Measurements from ENCODE around the gene NR2C2. TPM values are rescaled to one million over a fixed set of nuclear protein-coding genes. Genes with fewer than 3 reads are reported as not detected.

Gene NR2C2
- total RNA-seq, 2 experiments from 2014 or later, result 35.9 to 62.1 TPM

DNA sequence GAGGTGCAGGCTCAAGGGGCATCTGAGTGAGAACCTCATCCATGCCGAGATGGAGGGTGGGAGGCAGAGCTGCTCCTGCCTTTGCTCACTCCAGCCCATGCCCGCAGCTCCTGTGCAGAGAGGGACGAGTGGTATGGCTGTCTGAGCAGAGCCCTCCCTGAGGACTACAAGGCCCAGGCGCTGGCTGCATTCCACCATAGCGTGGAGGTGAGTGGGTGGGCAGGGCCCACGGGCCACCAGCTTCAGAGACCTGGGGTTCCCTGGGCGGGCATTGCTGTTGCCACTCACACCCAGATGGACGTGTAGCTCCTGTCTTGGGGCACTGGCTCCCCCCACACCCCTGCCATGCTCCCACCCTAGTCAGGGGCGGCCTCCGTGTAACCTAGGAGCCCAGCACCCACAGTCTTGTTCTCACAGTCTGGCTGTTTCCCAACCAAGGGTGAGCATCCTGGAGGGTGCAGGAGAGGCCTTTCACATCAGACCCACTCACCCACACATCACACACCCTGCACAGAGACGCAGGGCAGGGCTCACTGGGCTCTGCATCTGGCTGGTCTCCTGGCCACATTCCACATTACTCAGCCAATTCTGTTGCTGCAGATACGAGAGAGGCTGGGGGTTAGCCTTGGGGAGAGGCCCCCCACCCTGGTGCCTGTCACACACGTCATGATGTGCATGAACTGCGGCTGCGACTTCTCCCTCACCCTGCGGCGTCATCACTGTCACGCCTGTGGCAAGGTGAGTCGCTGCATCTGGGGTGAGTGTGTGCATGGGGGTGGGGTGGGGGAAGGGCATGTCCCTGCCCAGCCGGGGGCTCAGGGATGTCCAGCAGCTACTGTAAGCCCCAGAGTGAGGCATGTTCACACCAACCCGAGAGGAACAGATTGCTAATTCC lies 25.3 kb upstream of the NR2C2 start:
- CTCF ChIA-PET (ENCODE audit: unreplicated experiment), result interaction anchor here (0.7 to 1.1 kb wide), 4 partner anchors 11 to 141 kb away, joined by 3 to 4 read pairs (median 4); no protein-coding TSS in a partner anchor
- BruUV-seq (replicated peaks), result no TSS peak

DNA sequence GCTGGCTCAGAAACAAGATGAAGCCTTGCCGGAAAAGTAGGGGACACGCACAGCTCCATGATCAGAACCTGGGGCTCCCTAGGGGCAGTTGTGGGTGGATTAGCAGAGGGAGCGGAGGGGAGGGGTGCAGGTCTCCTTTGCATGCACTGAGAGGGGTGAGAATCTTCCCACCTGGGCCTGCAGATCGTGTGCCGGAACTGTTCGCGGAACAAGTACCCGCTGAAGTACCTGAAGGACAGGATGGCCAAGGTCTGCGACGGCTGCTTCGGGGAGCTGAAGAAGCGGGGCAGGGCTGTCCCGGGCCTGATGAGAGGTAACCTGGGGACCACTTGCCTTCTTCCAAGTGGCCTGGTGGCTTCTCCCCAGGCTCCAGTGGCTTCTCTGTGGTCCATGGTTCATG lies 24.5 kb upstream of the NR2C2 start:
- Histone ChIP-seq H3K4me1 (ENCODE audit: insufficient read depth, low read length, poor library complexity, severe bottlenecking) (no peaks in the 10 kb centered on the region), H3K4me3 (ENCODE audit: low read depth, low read length, poor library complexity, severe bottlenecking) (no peak overlapping the region)
- BruUV-seq (replicated peaks), result no TSS peak

More for the DNA sequence above, 25.3 kb upstream of the NR2C2 start:
- Histone ChIP-seq H3K9me3 (ENCODE audit: low read length) (no peaks in the 10 kb centered on the region), H3K9me2 (ENCODE audit: insufficient read depth, low read length) (no peaks in the 10 kb centered on the region), H4K20me1 (ENCODE audit: insufficient read depth, low read length) (no peaks in the 10 kb centered on the region), H3K27ac (ENCODE audit: low read depth, low read length, poor library complexity, severe bottlenecking) (no peak overlapping the region), H3K4me1 (ENCODE audit: insufficient read depth, low read length, poor library complexity, severe bottlenecking) (no peaks in the 10 kb centered on the region), H3K79me2 (ENCODE audit: insufficient read depth, low read depth, low read length) (no peaks in the 10 kb centered on the region), H3K4me3 (ENCODE audit: low read depth, low read length, poor library complexity, severe bottlenecking) (no peak overlapping the region), H3K4me2 (ENCODE audit: low read length) (no peak overlapping the region), H3K36me3 (ENCODE audit: insufficient read depth, low read length) (no peaks in the 10 kb centered on the region), H2AFZ (ENCODE audit: low read length) (no peak overlapping the region)
- intact Hi-C loops (cut with micrococcal nuclease; ENCODE audit: unreplicated experiment), result loop anchor here (1.0 to 5.0 kb wide), 5 partner anchors 131 to 660 kb away; no protein-coding TSS in a partner anchor
- DNase-seq (ENCODE audit: low spot score), result no peak
- POLR2A ChIA-PET, result interaction anchor here (0.5 to 0.6 kb wide), 3 partner anchors 12 to 273 kb away, joined by 3 read pairs; no protein-coding TSS in a partner anchor
- TF ChIP-seq EZH2phosphoT487 (IDR thresholded peaks at IDR 0.05; ENCODE audit: borderline replicate concordance, low read depth, low read length), result no peak
- TF ChIP-seq, protein P1, sequence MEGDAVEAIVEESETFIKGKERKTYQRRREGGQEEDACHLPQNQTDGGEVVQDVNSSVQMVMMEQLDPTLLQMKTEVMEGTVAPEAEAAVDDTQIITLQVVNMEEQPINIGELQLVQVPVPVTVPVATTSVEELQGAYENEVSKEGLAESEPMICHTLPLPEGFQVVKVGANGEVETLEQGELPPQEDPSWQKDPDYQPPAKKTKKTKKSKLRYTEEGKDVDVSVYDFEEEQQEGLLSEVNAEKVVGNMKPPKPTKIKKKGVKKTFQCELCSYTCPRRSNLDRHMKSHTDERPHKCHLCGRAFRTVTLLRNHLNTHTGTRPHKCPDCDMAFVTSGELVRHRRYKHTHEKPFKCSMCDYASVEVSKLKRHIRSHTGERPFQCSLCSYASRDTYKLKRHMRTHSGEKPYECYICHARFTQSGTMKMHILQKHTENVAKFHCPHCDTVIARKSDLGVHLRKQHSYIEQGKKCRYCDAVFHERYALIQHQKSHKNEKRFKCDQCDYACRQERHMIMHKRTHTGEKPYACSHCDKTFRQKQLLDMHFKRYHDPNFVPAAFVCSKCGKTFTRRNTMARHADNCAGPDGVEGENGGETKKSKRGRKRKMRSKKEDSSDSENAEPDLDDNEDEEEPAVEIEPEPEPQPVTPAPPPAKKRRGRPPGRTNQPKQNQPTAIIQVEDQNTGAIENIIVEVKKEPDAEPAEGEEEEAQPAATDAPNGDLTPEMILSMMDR (conservative IDR thresholded peaks at IDR 0.05; ENCODE audit: low read length), result no peak

More for the DNA sequence above, 24.5 kb upstream of the NR2C2 start:
- TF ChIP-seq, protein P1 (conservative IDR thresholded peaks at IDR 0.05; ENCODE audit: low read length), result no peak
- TF ChIP-seq EZH2phosphoT487 (IDR thresholded peaks at IDR 0.05; ENCODE audit: borderline replicate concordance, low read depth, low read length), result no peak
- H3K9me2 ChIP-seq (ENCODE audit: insufficient read depth, low read length), result no peaks in the 10 kb centered on the region
- no peak for DNase-seq (ENCODE audit: low spot score)
- no peak overlapping the region for H2AFZ ChIP-seq (ENCODE audit: low read length)
- intact Hi-C loops (cut with micrococcal nuclease; ENCODE audit: unreplicated experiment), result loop anchor here (5.0 kb wide), 1 partner anchor 661 kb away; no protein-coding TSS in a partner anchor
- H3K9me3 ChIP-seq (ENCODE audit: low read length), result no peaks in the 10 kb centered on the region
- no peak overlapping the region for H3K4me2 ChIP-seq (ENCODE audit: low read length)
- POLR2A ChIA-PET, result interaction anchor here (0.6 kb wide), 1 partner anchor 13 kb away, joined by 3 read pairs; no protein-coding TSS in a partner anchor
- H3K79me2 ChIP-seq (ENCODE audit: insufficient read depth, low read depth, low read length), result no peaks in the 10 kb centered on the region
- CTCF ChIA-PET (ENCODE audit: unreplicated experiment), result interaction anchor here (1.0 kb wide), 1 partner anchor 141 kb away, joined by 4 read pairs; no protein-coding TSS in a partner anchor
- no peaks in the 10 kb centered on the region for H4K20me1 ChIP-seq (ENCODE audit: insufficient read depth, low read length)
- no peaks in the 10 kb centered on the region for H3K36me3 ChIP-seq (ENCODE audit: insufficient read depth, low read length)
- no peak overlapping the region for H3K27ac ChIP-seq (ENCODE audit: low read depth, low read length, poor library complexity, severe bottlenecking)

Data from OCI-LY7 (cell line).